ENCODE measurements around the gene CCNY.

Gene CCNY

DNA sequence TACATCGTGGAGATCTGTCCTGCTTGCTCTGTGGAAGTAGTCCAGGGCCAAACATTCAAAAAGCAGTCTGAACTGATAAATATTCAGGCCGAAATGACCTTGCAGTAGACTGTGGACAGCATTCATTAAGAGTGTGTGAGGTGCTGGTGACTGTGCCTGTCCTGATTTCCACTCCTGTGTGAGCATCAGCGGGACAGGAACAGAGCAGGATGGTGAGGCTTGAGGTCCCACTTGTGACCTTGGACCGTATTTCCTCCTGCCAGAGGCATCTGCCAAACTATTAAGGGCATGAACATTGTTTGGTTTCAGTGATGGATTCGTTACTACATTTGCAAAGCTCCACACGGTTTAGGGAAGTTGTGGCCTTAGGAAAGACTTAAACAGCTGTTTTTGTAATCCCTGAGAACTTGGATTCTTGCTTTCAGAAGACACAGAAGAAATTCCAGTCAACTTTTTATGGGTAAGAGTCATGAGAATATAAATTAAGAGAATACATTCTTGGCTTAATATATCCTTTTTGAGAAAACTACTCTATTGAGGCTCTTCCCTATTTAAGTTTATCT lies 32.8 kb downstream of the CCNY start:
- Histone ChIP-seq H3K27ac (ENCODE audit: low read length) (no peak overlapping the region), H3K4me2 (ENCODE audit: low read depth, low read length) (no peak overlapping the region), H3K9me2 (replicated peaks; ENCODE audit: insufficient read depth, low read length) (no peaks in the 10 kb centered on the region), H3K36me3 (replicated peaks; ENCODE audit: insufficient read depth, low read length) (no peaks in the 10 kb centered on the region), H3K9me3 (replicated peaks; ENCODE audit: insufficient read depth, low read length) (no peaks in the 10 kb centered on the region), H4K20me1 (ENCODE audit: insufficient read depth, low read length) (no peaks in the 10 kb centered on the region; the same call in 1 of the 2 replicates), H3K4me1 (ENCODE audit: low read length) (no peaks in the 10 kb centered on the region), H2AFZ (ENCODE audit: low read length) (no peak overlapping the region), H3K27me3 (replicated peaks; ENCODE audit: insufficient read depth, low read length) (no peaks in the 10 kb centered on the region), H3F3A (ENCODE audit: insufficient read depth, low read length) (no peaks in the 10 kb centered on the region), H3K9ac (ENCODE audit: low read length) (no peak overlapping the region), H3K79me2 (ENCODE audit: low read length) (peaks cover 94% of the 10 kb centered on the region), H3K4me3 (ENCODE audit: low read length) (no peak overlapping the region)
- no peak for DNase-seq
- TF ChIP-seq, protein P1, sequence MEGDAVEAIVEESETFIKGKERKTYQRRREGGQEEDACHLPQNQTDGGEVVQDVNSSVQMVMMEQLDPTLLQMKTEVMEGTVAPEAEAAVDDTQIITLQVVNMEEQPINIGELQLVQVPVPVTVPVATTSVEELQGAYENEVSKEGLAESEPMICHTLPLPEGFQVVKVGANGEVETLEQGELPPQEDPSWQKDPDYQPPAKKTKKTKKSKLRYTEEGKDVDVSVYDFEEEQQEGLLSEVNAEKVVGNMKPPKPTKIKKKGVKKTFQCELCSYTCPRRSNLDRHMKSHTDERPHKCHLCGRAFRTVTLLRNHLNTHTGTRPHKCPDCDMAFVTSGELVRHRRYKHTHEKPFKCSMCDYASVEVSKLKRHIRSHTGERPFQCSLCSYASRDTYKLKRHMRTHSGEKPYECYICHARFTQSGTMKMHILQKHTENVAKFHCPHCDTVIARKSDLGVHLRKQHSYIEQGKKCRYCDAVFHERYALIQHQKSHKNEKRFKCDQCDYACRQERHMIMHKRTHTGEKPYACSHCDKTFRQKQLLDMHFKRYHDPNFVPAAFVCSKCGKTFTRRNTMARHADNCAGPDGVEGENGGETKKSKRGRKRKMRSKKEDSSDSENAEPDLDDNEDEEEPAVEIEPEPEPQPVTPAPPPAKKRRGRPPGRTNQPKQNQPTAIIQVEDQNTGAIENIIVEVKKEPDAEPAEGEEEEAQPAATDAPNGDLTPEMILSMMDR (IDR thresholded peaks at IDR 0.05; ENCODE audit: low read length) = no peak
- no peak for TF ChIP-seq EZH2phosphoT487 (IDR thresholded peaks at IDR 0.05; ENCODE audit: low read length)
- TF ChIP-seq EZH2 (optimal IDR thresholded peaks at IDR 0.05; ENCODE audit: low read depth, low read length) = no peak

DNA sequence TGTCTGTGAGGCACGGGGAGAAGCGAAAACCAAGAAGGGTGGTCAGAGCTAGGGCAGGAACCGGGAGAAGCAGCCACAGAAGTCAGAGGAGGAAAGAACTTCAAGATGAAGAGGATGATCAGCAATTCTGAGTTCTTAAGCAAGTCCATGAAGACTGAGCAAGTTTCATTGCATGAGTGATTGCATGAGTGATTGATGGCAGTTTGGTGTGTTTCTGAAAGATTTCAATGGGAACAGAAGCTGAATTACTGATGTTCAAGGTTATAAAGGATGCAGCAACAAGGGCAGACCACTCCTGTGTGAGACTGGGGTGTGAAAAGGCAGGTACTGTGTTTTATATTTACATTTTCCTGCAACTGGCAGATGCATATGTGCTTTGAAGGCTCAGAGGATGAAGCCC lies 35.4 kb downstream of the CCNY start:
- Histone ChIP-seq H3K9ac (ENCODE audit: low read length) (no peak overlapping the region), H4K20me1 (ENCODE audit: insufficient read depth, low read length) (no peaks in the 10 kb centered on the region)

GRCh38 chr10:35372329-35372728 lies 36.0 kb downstream of the CCNY start:
- DNase-seq = no peak
- no peak overlapping the region for H3K27ac ChIP-seq (ENCODE audit: low read length)
- H4K20me1 ChIP-seq (ENCODE audit: insufficient read depth, low read length) = no peaks in the 10 kb centered on the region
- H3F3A ChIP-seq (ENCODE audit: insufficient read depth, low read length) = no peaks in the 10 kb centered on the region
- no peaks in the 10 kb centered on the region for H3K4me1 ChIP-seq (ENCODE audit: low read length)
- no peaks in the 10 kb centered on the region for H3K27me3 ChIP-seq (replicated peaks; ENCODE audit: insufficient read depth, low read length)
- H3K79me2 ChIP-seq (ENCODE audit: low read length) = peaks cover 93% of the 10 kb centered on the region
- no peak overlapping the region for H3K4me2 ChIP-seq (ENCODE audit: low read depth, low read length)
- TF ChIP-seq, protein P1 (IDR thresholded peaks at IDR 0.05; ENCODE audit: low read length) = no peak
- no peak for TF ChIP-seq EZH2phosphoT487 (IDR thresholded peaks at IDR 0.05; ENCODE audit: low read length)
- no peak for TF ChIP-seq EZH2 (optimal IDR thresholded peaks at IDR 0.05; ENCODE audit: low read depth, low read length)
- no peaks in the 10 kb centered on the region for H3K36me3 ChIP-seq (replicated peaks; ENCODE audit: insufficient read depth, low read length)
- H3K9ac ChIP-seq (ENCODE audit: low read length) = no peak overlapping the region
- H3K4me3 ChIP-seq (ENCODE audit: low read length) = no peak overlapping the region
- H2AFZ ChIP-seq (ENCODE audit: low read length) = no peak overlapping the region
- H3K9me3 ChIP-seq (replicated peaks; ENCODE audit: insufficient read depth, low read length) = no peaks in the 10 kb centered on the region
- H3K9me2 ChIP-seq (replicated peaks; ENCODE audit: insufficient read depth, low read length) = no peaks in the 10 kb centered on the region

More for the DNA sequence above, 35.4 kb downstream of the CCNY start:
- no peaks in the 10 kb centered on the region for H3K36me3 ChIP-seq (replicated peaks; ENCODE audit: insufficient read depth, low read length)
- DNase-seq = no peak
- H3K27ac ChIP-seq (ENCODE audit: low read length) = no peak overlapping the region
- H3K4me1 ChIP-seq (ENCODE audit: low read length) = no peaks in the 10 kb centered on the region
- H3K27me3 ChIP-seq (replicated peaks; ENCODE audit: insufficient read depth, low read length) = no peaks in the 10 kb centered on the region
- H3K9me3 ChIP-seq (replicated peaks; ENCODE audit: insufficient read depth, low read length) = no peaks in the 10 kb centered on the region
- no peaks in the 10 kb centered on the region for H3F3A ChIP-seq (ENCODE audit: insufficient read depth, low read length)
- no peak for TF ChIP-seq EZH2phosphoT487 (IDR thresholded peaks at IDR 0.05; ENCODE audit: low read length)
- TF ChIP-seq, protein P1 (IDR thresholded peaks at IDR 0.05; ENCODE audit: low read length) = no peak
- H3K4me3 ChIP-seq (ENCODE audit: low read length) = no peak overlapping the region
- H3K9me2 ChIP-seq (replicated peaks; ENCODE audit: insufficient read depth, low read length) = no peaks in the 10 kb centered on the region
- H2AFZ ChIP-seq (ENCODE audit: low read length) = no peak overlapping the region
- H3K79me2 ChIP-seq (ENCODE audit: low read length) = peaks cover 94% of the 10 kb centered on the region
- H3K4me2 ChIP-seq (ENCODE audit: low read depth, low read length) = no peak overlapping the region

Data from MM.1S (cell line).